Activated naive CD4-positive, alpha-beta T cell treated with anti-CD3 and anti-CD28 coated beads, Interleukin-2, amount 10 ng/mL, durations not matched to agents 5 hours and 36 hours (primary cell): ENCODE data around the gene MND1. TPM values are rescaled to one million over a fixed set of nuclear protein-coding genes. Genes with fewer than 3 reads are reported as not detected.

Source experiments
- total RNA-seq, 2 experiments: library from RNA; stranded (reverse); gene quantifications; one replicate each; pipeline ENCODE4 v1.2.3, GENCODE V29; 2021

Gene MND1
- 10 to 100 TPM; 18.2 to 18.7 TPM for total RNA-seq

GRCh38 chr4:153344131-153345011, at the start of gene MND1:
Gene MND1, plus strand, starts transcription at chr4:153344688. Its CDS starts 50 bp downstream, at chr4:153344738.

Other genes with a start within 250 kb of the MND1 start
- under 1 TPM; 0.53 to 0.55 TPM for gene TRIM2, start 140.2 kb upstream of the MND1 start, total RNA-seq
- 10 to 100 TPM; 48.7 to 52.8 TPM for gene TMEM131L, start 121.7 kb downstream of the MND1 start, total RNA-seq